DMS 273 (cell line): ENCODE measurements around the gene TOMM40.
"Not testable (repeated sequence)": the region's sequence is repeated elsewhere in the genome, so short reads cannot be mapped to it uniquely, and the experiment has no call there.

Source experiments
- DNase-seq: peaks from one replicate; lab custom pipeline; 2025; ENCODE audit not compliant: unreplicated experiment; lab: John Stamatoyannopoulos, UW

TOMM40 gene

GRCh38 chr19:44926245-44927077 is 35.4 kb downstream of the TOMM40 start:
- not testable (repeated sequence) for DNase-seq

- peak; percentile 71 for DNase-seq
These were observed 36.7 kb downstream of the TOMM40 start for GRCh38 chr19:44927746-44928145.

- DNase-seq = no peak
These were observed 39.0 kb downstream of the TOMM40 start for GRCh38 chr19:44930088-44930487.

GRCh38 chr19:44931541-44931940 is 40.5 kb downstream of the TOMM40 start:
- DNase-seq = no peak

- no peak for DNase-seq
These were observed 48.6 kb downstream of the TOMM40 start for GRCh38 chr19:44939668-44940067.

GRCh38 chr19:44942067-44942571 is 51.1 kb downstream of the TOMM40 start, which contains the start of gene APOC4:
TSS of gene APOC4 (plus strand) at chr19:44942237. CDS start at chr19:44942278, 41 bp downstream.
- no peak for DNase-seq

GRCh38 chr19:44943801-44944249 is 52.8 kb downstream of the TOMM40 start:
- DNase-seq = no peak

GRCh38 chr19:44947041-44947581 is 56.1 kb downstream of the TOMM40 start:
- DNase-seq = no peak

- peak; percentile 25 for DNase-seq
These were observed 57.2 kb downstream of the TOMM40 start for GRCh38 chr19:44948237-44948636.

- DNase-seq = peak; percentile 74
These were observed 57.8 kb downstream of the TOMM40 start for GRCh38 chr19:44948763-44949374.

GRCh38 chr19:44949550-44949949 is 58.5 kb downstream of the TOMM40 start:
- no peak for DNase-seq

GRCh38 chr19:44951179-44952159 is 60.4 kb downstream of the TOMM40 start:
- DNase-seq = peak; percentile 92
